RPMI7951 (cell line): ENCODE results near the gene B3GALT6. TPM values are rescaled to one million over a fixed set of nuclear protein-coding genes. Genes with fewer than 3 reads are reported as not detected.

ENCODE experiments used
- DNase-seq: peaks from one replicate; pipeline ENCODE4 v3.0.0-alpha.2; 2012; ENCODE audit warnings: low read depth
- total RNA-seq: library from RNA; depleted of rRNA; stranded (reverse); fragments of >200 nt; shearing (Covaris generic); gene quantifications from 2 replicates; pipeline ENCODE4 v1.2.3, GENCODE V29; 2014

The B3GALT6 gene
- total RNA-seq, 1 experiment from 2014 or later, result 13.9 TPM

- no peak for DNase-seq
These were observed 16.0 kb upstream of the B3GALT6 start for GRCh38 chr1:1215881-1216605.

DNA sequence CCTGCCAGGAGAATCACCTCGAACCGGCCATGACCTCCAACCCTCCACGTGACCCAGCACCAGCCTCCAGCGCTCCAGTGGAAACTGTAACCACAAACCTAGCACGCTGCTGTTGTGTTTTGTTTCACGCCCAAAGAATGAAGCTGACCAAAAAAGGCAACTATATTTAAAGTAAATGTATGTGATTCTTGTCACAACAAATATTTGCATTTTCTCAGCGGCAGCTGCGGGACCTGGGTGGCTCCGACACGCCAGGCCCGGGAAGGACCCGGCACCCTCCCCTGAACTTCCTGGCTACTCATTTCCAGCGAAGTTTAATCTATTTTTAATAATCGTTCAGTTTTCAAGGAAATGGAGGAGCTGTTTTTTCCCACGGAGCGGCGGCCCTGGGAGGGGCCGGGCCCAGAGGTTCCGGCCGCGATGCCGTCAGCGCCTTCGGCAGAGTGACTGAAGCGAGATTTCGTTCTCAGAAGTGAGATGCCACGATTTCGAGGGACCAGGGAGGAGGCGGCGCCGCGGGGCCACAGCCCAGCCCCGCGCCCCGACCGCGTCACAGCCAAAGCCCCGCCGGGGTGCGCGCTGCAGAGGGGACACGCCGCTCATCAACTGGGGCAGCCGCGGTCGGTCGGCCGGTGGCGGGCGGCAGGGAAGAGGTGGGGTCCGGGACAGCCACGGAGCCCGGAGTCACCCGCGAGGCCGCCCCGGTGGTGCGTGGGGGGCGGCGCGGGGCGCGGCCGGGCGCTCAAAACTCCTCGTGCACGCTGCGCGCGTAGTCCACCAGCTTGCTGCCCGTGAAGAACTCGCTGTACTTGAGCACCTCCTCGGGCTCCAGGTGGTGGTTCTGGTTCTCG lies 15.0 kb upstream of the B3GALT6 start:
- DNase-seq, result no peak

DNA sequence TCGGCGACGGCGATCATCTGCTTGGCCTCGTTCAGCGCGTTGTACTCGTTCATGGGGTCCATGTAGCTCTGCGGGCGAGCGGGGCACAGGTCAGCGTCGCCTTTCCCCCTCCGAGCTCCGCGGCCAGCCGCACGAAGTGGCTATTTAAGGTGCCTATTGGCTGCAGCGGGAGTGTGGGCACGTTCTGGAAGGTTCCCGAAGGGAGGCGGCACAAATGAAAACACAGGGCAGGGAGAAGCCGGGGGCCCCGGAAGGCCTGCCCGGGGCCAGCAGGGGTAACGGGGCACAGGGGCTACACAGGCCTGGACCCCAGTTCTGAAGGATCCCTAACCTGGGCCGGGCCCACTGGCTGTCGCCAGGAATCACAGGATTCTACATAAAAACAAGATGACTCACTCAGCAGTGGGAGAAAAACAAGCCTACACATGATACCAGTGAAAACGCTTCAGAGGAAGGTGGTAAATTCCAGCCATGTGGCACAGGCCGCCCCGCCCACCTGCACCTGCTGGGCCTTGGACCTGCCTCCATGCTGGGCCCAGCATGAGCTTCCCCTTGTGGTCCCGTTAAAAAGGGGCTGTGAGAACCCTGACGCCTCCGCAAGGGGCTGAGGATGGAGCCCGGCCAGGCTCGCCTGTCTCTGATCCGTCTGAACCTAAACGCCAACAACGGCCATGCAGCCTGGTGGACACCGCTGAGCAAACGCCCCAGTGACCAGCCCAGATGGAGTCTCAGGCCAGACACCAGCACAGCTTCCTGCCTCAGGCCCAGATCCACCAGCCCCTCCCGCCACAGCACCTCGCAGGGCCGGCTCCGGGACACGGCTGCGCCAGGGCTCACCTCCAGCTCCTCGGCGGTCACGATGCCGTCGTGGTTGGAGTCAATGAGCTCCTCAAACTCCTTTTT lies 14.2 kb upstream of the B3GALT6 start:
- no peak for DNase-seq

GRCh38 chr1:1218524-1219200 lies 13.4 kb upstream of the B3GALT6 start:
- DNase-seq, result no peak

DNA sequence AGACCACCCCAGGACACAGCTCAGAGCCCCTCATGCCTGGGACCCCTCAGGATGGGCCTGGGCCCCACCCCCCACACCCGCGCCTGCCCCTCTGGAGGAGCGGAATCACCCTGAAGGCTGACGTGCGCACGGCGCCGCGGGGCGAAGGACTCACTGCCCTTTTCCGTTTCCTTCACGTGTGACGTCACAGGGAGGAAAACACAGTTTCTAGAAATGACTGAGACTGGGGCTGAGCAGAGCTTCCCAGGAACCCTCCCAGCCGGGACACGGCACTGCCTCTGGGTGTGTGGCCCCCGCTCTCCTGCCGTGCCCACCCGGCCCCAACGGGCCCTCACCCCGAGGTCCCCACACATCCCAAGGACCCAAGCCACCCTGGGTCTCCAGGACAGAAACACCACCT lies 12.7 kb upstream of the B3GALT6 start:
- no peak for DNase-seq

DNA sequence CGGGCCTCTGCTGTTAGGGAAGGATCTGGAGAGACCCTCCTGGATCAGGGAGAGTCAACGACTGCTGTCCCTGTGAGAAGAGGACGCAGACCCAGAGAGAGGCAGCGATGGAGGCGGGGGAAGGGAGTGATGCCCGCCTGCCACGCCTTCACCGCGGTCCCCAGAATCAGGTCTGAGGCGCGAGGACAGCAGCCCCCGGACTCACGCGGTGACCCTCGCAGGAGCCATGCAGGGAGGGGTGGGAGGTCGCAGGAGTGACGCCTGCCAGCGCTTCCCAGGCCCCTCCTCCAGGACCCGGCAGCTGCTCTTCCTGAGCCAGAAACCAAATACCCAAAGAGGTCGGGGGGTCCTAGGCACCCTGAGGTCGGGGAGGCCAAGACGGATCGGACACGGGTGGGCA lies 11.8 kb upstream of the B3GALT6 start:
- DNase-seq, result no peak

DNA sequence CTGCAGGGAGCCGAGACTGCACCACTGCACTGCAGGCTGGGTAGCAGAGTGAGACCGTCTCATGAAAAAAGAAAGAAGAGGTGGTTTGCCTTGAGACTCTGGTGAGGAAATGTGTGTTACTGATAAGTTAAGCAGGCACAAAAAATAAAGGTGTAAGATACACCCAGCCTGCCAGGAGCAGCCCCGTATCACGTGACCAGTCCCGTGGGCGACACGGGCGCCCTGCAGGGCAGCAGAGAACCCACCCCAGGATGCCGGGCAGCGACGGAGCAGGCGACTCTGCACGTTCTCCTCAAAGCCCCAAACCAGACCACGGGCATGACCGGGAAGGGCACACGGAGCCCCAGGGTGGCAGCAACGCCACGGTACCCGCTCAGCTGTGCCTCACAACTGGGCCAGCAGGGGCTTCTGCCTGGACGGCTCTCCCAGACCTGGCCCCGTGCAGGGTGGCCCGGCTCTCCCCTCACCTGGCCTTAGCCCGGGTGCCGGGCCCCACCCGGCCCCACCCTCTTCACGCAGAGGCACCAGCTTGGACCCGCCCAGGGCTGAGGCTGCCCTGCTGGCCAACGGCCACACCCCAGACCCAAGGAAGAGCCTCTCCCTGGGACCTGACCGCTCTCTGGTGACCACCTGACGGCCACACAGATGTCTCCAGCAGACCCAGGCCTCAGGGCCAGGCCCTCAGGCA lies 10.0 kb upstream of the B3GALT6 start:
- no peak for DNase-seq

DNA sequence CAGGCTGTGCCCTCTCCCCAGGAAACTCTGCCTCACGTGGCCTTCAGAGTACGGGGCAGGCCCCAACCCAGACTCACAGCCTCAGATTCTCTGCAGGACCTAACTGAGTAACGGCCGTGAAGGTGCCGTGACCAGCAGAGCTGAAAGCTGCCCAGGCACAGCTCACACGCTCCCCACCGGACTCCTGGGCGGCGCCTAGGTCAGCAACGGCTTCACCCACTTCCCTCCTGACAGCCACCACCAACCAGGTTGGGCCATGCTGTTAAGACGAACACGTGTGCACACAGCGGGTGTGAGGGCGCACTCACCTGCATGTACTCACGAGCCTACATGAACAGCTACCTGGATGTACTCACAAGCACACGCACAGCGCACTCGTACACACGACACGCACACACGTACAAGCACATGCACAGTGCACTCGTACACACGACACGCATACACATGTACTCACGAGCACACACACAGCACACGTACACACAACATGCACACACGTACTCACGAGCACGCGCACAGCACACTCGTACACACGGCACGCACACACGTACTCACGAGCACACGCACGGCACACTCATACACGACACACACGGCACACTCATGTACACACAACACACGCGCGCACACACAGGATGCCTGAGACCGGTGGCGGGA lies 9.3 kb upstream of the B3GALT6 start:
- DNase-seq, result no peak

- no peak for DNase-seq
These were observed 8.7 kb upstream of the B3GALT6 start for GRCh38 chr1:1223321-1223720.

- DNase-seq, result no peak
These were observed 8.1 kb upstream of the B3GALT6 start for GRCh38 chr1:1223891-1224290.

- DNase-seq, result no peak
These were observed 6.7 kb upstream of the B3GALT6 start for GRCh38 chr1:1225238-1225845.

DNA sequence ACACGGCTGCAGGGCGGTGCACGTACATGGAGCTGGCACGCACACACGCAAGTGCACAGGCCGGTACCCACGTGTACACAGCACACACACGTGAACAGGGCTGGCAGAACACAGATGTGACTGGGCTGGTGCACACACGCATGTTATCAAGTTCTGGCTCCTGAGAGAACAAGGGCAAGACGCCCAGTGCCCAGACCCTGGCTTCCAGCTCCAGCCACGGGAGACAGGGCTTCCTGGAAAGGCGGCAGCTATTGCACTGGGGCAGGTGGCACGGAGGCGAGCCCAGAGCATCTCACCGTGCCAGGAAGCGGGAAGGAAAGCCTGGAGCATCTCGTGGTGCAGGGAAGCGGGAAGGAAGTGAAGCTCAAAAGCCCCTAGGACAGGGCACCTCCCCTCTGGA lies 6.1 kb upstream of the B3GALT6 start:
- no peak for DNase-seq

- no peak for DNase-seq
These were observed 5.3 kb upstream of the B3GALT6 start for GRCh38 chr1:1226566-1227362.

DNA sequence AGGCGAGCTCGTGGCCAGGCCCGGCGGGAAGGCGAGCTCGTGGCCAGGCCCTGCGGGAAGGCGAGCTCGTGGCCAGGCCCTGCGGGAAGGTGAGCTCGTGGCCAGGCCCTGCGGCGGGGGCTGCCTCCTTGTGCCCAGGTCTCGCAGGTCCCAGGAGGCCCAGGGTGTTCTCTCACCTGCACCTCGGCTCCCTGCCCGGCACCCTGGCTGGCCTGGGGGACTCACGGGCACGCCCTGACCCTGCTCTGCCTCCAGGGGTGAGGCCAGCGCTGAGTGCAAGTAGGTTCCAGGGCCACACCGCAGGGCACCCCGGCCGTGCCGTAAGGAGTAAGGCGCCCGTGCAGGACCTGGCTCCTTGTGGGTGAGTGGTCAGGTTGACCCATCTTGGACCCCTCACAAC lies 4.7 kb upstream of the B3GALT6 start:
- DNase-seq, result no peak

DNA sequence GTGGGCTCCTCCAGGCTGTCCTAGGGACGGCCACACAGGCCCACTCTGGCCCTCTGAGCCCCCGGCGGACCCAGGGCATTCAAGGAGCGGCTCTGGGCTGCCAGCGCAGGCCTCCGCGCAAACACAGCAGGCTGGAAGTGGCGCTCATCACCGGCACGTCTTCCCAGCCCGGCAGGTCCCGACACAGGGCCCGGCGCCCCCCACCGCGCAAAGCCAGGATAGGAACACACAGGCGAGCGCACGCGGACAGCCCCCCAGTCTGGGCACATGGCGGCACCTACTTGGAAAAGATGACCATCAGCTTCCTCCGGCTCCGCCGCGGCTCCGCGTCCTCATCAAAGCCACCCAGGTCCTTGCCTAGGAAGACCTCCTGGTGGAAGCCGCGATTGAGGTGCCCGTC lies 3.9 kb upstream of the B3GALT6 start:
- DNase-seq, result no peak

DNA sequence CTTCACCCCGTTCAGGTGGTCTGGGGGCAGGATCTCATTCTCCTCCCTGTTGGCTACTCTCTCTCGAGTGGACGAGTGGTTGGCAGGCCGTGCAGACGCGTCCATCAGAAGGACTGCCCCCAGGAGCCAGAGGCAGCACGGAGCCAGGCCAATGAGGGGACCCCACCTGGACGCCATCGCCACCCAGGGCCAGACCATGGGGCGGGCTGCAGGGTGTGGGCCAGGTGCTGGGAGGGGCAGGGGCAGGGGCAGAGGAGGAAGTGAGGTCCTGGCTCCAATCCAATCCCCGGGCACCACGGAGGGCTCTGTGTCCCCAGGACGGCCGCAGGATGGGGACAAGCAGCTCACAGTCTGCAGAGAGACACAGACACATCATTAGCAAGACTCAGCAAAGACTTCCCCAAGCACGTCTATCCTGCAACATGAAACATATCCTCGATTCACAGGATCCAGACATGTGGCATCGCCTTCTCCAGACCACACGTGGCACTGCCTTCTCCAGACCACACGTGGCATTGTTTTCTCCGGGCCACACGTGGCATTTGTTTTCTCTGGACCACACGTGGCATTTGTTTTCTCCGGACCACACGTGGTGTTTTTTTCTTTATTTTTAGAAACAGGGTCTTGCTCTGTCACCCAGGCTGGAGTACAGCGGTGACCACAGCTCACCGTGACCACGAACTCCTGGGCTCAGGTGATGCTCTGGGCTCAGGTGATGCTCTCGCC lies 3.3 kb upstream of the B3GALT6 start:
- no peak for DNase-seq

DNA sequence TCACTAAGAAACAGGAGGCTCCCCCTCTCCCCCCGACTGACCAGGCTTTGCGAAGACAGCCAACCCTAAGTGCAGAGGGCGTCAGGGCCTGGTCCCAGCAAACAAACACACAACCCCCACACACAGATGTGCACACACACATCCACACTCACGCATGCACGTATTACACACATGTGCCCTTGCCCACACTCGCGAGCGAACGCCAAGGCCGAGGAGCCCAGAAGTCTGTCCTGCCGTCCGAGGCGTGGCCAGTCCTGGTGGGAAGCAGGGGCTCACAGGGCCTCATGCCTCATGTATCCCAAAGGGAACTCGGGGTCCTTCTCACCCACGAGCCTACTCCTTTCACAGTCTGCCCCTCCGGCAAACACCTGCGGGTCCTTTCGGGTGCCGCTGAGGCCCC lies 2.3 kb upstream of the B3GALT6 start:
- DNase-seq, result no peak

- peak; percentile 69 for DNase-seq
These were observed 1.2 kb upstream of the B3GALT6 start for GRCh38 chr1:1230656-1231399.
